ENCODE data around the gene C2orf92. TPM values are rescaled to one million over a fixed set of nuclear protein-coding genes. Genes with fewer than 3 reads are reported as not detected.

C2orf92 gene
- total RNA-seq, 1 donor from 2014 or later, result 20.0 TPM

- peak overlapping the region; percentile 80 for H3K4me3 Mint-ChIP-seq
- no peaks in the 10 kb centered on the region for H3K9me3 Mint-ChIP-seq
- H3K4me1 Mint-ChIP-seq, result peaks cover 18% of the 10 kb centered on the region
- no peaks in the 10 kb centered on the region for H3K27me3 Mint-ChIP-seq (ENCODE audit: low read depth)
- peak overlapping the region; percentile 97 for H3K27ac Mint-ChIP-seq
- peaks cover 7% of the 10 kb centered on the region for H3K36me3 Mint-ChIP-seq
- no peak for DNase-seq (ENCODE audit: low spot score in 2 of 2, unreplicated experiment in 2 of 2)
- TF ChIP-seq, protein P1, sequence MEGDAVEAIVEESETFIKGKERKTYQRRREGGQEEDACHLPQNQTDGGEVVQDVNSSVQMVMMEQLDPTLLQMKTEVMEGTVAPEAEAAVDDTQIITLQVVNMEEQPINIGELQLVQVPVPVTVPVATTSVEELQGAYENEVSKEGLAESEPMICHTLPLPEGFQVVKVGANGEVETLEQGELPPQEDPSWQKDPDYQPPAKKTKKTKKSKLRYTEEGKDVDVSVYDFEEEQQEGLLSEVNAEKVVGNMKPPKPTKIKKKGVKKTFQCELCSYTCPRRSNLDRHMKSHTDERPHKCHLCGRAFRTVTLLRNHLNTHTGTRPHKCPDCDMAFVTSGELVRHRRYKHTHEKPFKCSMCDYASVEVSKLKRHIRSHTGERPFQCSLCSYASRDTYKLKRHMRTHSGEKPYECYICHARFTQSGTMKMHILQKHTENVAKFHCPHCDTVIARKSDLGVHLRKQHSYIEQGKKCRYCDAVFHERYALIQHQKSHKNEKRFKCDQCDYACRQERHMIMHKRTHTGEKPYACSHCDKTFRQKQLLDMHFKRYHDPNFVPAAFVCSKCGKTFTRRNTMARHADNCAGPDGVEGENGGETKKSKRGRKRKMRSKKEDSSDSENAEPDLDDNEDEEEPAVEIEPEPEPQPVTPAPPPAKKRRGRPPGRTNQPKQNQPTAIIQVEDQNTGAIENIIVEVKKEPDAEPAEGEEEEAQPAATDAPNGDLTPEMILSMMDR (IDR thresholded peaks at IDR 0.05; ENCODE audit: unreplicated experiment), result no peak
Observed at GRCh38 chr2:97662386-97662894, 7.1 kb upstream of the C2orf92 start.

GRCh38 chr2:97662895-97663625 lies 6.5 kb upstream of the C2orf92 start:
- peak in 1 of 2 experiments; percentile 63 for DNase-seq (ENCODE audit: low spot score in 2 of 2, unreplicated experiment in 2 of 2)
- Mint-ChIP-seq H3K9me3 (no peaks in the 10 kb centered on the region), H3K4me1 (peaks cover 18% of the 10 kb centered on the region), H3K36me3 (peaks cover 10% of the 10 kb centered on the region), H3K27ac (peak overlapping the region; percentile 97), H3K27me3 (ENCODE audit: low read depth) (no peaks in the 10 kb centered on the region), H3K4me3 (peak overlapping the region; percentile 80)
- TF ChIP-seq, protein P1 (IDR thresholded peaks at IDR 0.05; ENCODE audit: unreplicated experiment), result no peak

DNA sequence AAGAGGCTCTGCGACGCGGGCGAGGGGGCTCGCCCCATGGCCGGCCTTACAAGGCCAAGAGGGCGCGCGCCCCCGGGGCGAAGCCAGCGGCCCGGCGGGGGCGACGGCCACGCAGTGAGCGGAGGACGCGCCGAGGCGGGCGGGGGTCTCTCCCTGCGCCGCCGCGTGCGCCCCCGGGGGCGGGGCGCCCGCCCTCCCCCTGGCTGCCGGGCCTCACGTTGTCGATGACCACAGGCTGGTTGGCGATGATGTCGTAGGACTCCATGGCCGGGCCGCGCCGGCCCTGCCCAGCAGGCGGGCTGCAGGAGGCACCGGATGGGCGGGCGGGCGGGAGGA lies 5.9 kb upstream of the C2orf92 start:
- no peaks in the 10 kb centered on the region for H3K9me3 Mint-ChIP-seq
- no peak overlapping the region for H3K27ac Mint-ChIP-seq
- peaks cover 5% of the 10 kb centered on the region for H3K36me3 Mint-ChIP-seq
- no peaks in the 10 kb centered on the region for H3K27me3 Mint-ChIP-seq (ENCODE audit: low read depth)
- H3K4me3 Mint-ChIP-seq, result peak overlapping the region; percentile 80
- peaks cover 18% of the 10 kb centered on the region for H3K4me1 Mint-ChIP-seq
- DNase-seq (ENCODE audit: low spot score in 2 of 2, unreplicated experiment in 2 of 2), result no peak
- TF ChIP-seq, protein P1 (IDR thresholded peaks at IDR 0.05; ENCODE audit: unreplicated experiment), result no peak

DNA sequence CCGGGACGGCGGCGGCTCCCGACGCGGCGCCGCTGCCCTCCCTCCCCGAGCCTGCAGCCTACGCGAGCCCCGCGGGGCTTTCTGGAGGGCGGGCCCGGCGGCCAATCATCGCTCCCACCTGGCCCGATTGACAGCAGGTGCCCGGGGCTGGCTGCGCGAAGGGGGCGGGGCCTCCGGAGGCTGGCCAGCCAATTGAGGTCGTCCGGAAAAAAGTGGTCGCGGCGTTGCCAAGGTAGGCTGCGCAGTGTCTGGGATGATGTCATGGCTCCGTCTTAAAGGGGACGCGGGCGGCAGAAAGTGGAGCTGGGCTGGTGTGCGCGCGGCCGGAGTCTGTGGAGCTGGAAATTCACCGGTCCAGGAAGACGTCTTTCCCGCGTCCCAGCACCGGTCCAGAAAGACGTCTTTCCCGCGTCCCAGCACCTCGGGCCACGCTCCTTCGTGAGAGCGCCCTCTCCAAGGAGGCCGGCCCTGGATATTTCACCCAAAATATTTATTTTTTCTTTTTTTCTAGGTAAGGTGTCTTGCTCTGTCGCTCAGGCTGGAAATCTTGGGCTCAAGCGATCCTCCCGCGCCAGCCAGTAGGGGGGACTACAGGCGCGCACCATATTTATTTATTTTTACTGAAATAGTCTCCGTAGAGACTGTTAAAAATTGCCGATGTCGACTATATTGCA lies 5.4 kb upstream of the C2orf92 start, which contains the start of gene ACTR1B:
Gene ACTR1B, minus strand, starts transcription at position 83 of the 674 bp plus-strand sequence. CDS start 154 bp downstream, outside the sequence.
- DNase-seq (ENCODE audit: low spot score in 2 of 2, unreplicated experiment in 2 of 2), result peak; percentile 95 to 98
- no peaks in the 10 kb centered on the region for H3K9me3 Mint-ChIP-seq
- TF ChIP-seq, protein P1 (IDR thresholded peaks at IDR 0.05; ENCODE audit: unreplicated experiment), result peak; percentile 57
- H3K27me3 Mint-ChIP-seq (ENCODE audit: low read depth), result no peaks in the 10 kb centered on the region
- H3K27ac Mint-ChIP-seq, result peak within 1 kb of the TSS; percentile 99
- peak within 1 kb of the TSS; percentile 83 for H3K4me3 Mint-ChIP-seq
- H3K4me1 Mint-ChIP-seq, result peaks cover 18% of the 10 kb centered on the region
- peaks cover 3% of the 10 kb centered on the region for H3K36me3 Mint-ChIP-seq

- Mint-ChIP-seq H3K4me1 (peaks cover 18% of the 10 kb centered on the region), H3K9me3 (no peaks in the 10 kb centered on the region), H3K36me3 (peaks cover 3% of the 10 kb centered on the region), H3K27ac (peak overlapping the region; percentile 99), H3K27me3 (ENCODE audit: low read depth) (no peaks in the 10 kb centered on the region), H3K4me3 (peak overlapping the region; percentile 83)
- TF ChIP-seq, protein P1 (IDR thresholded peaks at IDR 0.05; ENCODE audit: unreplicated experiment), result peak; percentile 18
- no peak for DNase-seq (ENCODE audit: low spot score in 2 of 2, unreplicated experiment in 2 of 2)
Observed at GRCh38 chr2:97664636-97664970, 4.9 kb upstream of the C2orf92 start.
